ENCODE results near the gene GGN. TPM values are rescaled to one million over a fixed set of nuclear protein-coding genes. Genes with fewer than 3 reads are reported as not detected.
A peak's percentile ranks its signal among the peaks of the same experiment; 100 is the strongest.

GGN gene
- total RNA-seq, 1 donor from 2014 or later: 0.59 TPM

DNA sequence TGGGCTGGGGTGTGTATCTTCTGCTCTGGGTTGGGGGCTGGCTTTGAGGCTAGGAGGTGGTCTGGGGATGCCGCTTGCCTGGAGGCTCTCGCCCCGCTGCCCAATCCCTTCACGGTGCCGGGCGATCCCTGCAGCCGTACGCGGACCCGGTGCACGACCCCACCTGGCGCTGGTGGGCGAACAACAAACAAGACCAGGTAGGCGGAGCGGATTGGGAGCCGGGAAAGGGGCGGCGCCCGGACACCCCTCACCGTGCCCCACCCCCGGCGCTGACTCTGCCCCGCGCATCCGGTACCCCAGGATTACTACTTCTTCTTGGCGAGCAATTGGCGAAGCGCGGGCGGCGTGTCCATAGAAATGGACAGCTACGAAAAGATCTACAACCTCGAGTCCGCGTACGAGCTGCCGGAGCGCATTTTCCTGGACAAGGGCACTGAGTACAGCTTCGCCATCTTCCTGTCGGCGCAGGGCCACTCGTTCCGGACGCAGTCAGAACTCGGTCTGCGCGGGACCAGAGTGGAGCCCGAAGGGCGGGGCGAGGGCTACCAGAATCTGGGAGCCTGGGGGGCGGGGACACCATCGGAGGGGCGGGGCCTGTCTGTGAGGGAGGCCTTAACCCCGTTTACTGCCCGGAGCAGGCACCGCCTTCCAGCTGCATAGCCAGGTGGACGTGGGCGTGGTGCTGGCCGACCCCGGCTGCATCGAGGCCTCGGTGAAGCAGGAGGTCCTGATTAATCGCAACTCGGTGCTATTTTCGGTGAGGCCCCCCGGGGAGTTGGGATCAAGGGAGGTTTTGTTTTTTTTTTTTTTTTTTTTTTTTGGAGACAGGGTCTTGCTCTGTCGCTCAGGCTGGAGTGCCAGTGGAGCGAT lies 25.5 kb downstream of the GGN start:
- Histone ChIP-seq H3K4me3 (peak overlapping the region; percentile 81), H3K36me3 (no peaks in the 10 kb centered on the region), H3K27me3 (ENCODE audit: low read depth) (peaks cover 36% of the 10 kb centered on the region), H3K27ac (peak overlapping the region; percentile 19), H3K9me3 (no peaks in the 10 kb centered on the region), H3K4me1 (peaks cover 20% of the 10 kb centered on the region)
- ATAC-seq: peak; percentile 93
- TF ChIP-seq, protein P1, sequence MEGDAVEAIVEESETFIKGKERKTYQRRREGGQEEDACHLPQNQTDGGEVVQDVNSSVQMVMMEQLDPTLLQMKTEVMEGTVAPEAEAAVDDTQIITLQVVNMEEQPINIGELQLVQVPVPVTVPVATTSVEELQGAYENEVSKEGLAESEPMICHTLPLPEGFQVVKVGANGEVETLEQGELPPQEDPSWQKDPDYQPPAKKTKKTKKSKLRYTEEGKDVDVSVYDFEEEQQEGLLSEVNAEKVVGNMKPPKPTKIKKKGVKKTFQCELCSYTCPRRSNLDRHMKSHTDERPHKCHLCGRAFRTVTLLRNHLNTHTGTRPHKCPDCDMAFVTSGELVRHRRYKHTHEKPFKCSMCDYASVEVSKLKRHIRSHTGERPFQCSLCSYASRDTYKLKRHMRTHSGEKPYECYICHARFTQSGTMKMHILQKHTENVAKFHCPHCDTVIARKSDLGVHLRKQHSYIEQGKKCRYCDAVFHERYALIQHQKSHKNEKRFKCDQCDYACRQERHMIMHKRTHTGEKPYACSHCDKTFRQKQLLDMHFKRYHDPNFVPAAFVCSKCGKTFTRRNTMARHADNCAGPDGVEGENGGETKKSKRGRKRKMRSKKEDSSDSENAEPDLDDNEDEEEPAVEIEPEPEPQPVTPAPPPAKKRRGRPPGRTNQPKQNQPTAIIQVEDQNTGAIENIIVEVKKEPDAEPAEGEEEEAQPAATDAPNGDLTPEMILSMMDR (IDR thresholded peaks at IDR 0.05): no peak
- DNase-seq: peak; percentile 95
- intact Hi-C loops (cut with DNase I): no loop called here

DNA sequence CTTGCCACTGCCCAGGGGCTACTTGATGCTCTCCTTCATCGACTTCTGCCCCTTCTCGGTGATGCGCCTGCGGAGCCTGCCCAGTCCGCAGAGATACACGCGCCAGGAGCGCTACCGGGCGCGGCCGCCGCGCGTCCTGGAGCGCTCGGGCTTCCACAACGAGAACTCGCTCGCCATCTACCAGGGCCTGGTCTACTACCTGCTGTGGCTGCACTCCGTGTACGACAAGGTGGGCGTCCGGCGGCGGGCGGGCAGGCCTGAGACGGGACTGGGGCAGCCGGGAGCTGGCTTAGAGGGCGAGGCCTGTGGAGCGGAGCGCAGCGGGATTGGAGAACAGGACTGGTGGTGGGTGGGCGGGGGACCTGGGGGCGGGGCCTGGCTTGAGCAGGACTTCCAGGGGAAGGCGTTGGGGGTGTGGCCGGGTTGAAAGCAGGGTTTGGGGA lies 26.2 kb downstream of the GGN start:
- no peaks in the 10 kb centered on the region for H3K36me3 ChIP-seq
- no peaks in the 10 kb centered on the region for H3K9me3 ChIP-seq
- TF ChIP-seq, protein P1 (IDR thresholded peaks at IDR 0.05): no peak
- no peak overlapping the region for H3K27ac ChIP-seq
- H3K4me3 ChIP-seq: peak overlapping the region; percentile 81
- intact Hi-C loops (cut with DNase I): no loop called here
- peaks cover 20% of the 10 kb centered on the region for H3K4me1 ChIP-seq
- ATAC-seq: peak; percentile 91 to 94
- DNase-seq: peak; percentile 87
- peaks cover 38% of the 10 kb centered on the region for H3K27me3 ChIP-seq (ENCODE audit: low read depth)

DNA sequence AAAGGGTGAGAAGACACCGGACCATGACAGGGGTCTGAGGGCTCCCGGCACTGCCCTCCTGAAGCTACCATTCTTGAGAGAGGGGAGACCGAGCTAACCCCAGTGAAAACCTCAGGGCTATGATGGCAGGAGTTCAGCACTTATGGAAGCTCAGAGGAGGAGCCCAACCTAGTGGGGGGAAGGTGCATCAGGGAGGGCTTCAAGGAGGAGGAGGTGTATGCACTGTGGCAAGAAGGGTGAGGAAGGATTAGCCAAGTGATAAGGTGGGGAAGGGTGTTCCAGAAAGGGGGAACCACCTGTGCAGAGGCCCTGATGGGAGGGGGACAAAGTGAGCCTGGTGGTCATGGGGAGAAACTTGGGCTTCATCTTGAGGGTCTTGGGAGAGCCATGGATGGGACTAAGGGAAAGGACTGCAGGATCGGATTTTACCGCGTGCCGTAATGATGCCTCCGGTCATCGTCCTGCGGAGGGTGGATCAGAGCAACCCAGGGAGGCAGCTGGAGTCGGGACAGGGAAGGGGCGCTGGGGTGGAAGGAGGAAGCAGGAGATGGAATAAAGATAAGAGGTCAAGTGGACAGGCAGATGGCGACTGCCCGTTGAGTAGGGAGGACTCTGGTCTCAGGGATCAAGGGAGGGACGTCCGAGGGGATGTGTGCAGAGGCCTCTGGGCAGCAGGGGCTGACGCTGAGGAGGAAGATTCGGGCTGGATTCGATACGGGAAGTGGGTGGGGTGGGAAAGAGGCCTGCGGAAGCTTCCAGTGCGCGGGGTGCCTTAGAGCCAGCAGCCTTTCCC lies 26.8 kb downstream of the GGN start:
- Histone ChIP-seq H3K9me3 (no peaks in the 10 kb centered on the region), H3K27ac (no peak overlapping the region), H3K36me3 (no peaks in the 10 kb centered on the region), H3K4me3 (peak overlapping the region; percentile 81), H3K4me1 (peaks cover 20% of the 10 kb centered on the region), H3K27me3 (ENCODE audit: low read depth) (peaks cover 43% of the 10 kb centered on the region)
- DNase-seq (no peak), ATAC-seq (peak in 1 of 2 donors; percentile 3)
- intact Hi-C loops (cut with DNase I): no loop called here
- TF ChIP-seq, protein P1 (IDR thresholded peaks at IDR 0.05): no peak

DNA sequence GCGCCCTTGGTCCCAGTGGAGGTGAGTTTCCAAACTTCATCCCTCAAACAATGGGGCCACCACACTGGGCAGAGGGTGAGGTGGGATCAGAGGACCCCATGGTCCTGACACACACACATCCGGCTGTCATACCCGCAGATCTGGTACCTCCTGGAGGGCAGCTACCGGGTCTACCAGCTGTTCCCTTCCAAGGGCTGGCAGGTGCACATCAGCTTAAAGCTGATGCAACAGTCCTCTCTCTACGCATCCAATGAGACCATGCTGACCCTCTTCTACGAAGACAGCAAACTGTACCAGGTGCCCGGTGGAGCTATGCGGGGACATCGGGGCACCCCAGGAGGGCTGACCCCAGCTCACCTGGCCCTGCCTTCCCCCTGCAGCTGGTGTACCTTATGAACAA lies 27.5 kb downstream of the GGN start:
- intact Hi-C loops (cut with DNase I): no loop called here
- TF ChIP-seq, protein P1 (IDR thresholded peaks at IDR 0.05): no peak
- Histone ChIP-seq H3K27ac (no peak overlapping the region), H3K36me3 (no peaks in the 10 kb centered on the region), H3K9me3 (no peaks in the 10 kb centered on the region), H3K27me3 (ENCODE audit: low read depth) (peaks cover 47% of the 10 kb centered on the region), H3K4me3 (no peak overlapping the region), H3K4me1 (peaks cover 20% of the 10 kb centered on the region)
- DNase-seq: no peak
- ATAC-seq: no peak

DNA sequence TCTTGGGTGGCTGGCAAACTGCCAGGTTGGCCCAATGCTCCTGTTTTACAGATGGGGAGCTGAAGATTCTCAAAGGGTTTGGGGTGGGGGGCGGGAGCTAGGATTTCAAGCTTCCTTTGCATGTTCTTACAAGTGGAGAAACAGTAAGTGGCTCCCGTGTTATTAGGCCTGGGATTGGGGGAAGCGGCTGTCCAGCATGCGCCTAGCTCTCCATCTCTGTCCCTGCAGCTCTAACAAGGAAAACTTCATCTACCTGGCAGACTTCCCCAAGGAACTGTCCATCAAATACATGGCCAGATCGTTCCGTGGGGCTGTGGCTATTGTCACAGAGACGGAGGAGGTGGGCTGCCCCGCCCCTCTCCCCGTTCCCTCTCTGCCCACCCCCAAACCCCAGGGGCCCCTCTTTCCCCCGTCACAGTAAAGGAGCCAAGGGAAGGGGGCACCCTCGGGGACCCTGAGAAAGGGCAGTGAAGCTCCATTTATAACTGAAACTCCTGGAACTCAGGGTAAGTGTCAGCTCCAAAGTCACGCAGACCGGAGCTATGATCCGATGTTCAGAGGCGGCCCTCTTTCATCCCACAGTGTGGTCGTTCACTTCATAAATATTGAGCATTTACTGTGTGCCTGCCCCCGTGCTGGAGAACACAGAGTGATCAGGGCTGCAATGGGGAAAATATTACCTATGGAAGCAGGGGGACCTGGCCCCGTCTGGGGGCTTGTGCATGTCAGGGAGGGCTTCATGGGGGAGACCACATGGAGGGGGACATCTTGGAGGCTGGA lies 28.4 kb downstream of the GGN start:
- Histone ChIP-seq H3K9me3 (no peaks in the 10 kb centered on the region), H3K27ac (no peak overlapping the region), H3K27me3 (ENCODE audit: low read depth) (peaks cover 47% of the 10 kb centered on the region), H3K4me3 (no peak overlapping the region), H3K4me1 (peaks cover 20% of the 10 kb centered on the region), H3K36me3 (no peaks in the 10 kb centered on the region)
- no peak for ATAC-seq
- TF ChIP-seq, protein P1 (IDR thresholded peaks at IDR 0.05): no peak
- intact Hi-C loops (cut with DNase I): no loop called here
- DNase-seq: no peak

Measured in lower lobe of right lung (tissue), 2 donors.